CD4-positive, alpha-beta T cell (primary cell): ENCODE measurements around the gene POU2F1. TPM values are rescaled to one million over a fixed set of nuclear protein-coding genes. Genes with fewer than 3 reads are reported as not detected.

Experiments used
- ATAC-seq: fragments of 200-7000 bp; cut with Tn5 transposase; one replicate; pipeline ENCODE4 v1.10.0; 2022; ENCODE audit warnings: mild to moderate bottlenecking; ENCODE audit not compliant: poor library complexity
- CTCF ChIA-PET: fragments of 350-600 bp; sonication (Branson Sonifier 250); formaldehyde crosslinking; loops from one replicate; lab custom pipeline; 2021; ENCODE audit warnings: antibody characterized with exemption, inconsistent platforms; lab: Charles Lee
- POLR2A ChIA-PET: fragments of 350-600 bp; sonication (Branson Sonifier 250); formaldehyde crosslinking; loops from one replicate; lab custom pipeline; 2021; ENCODE audit warnings: antibody characterized with exemption, inconsistent platforms; lab: Charles Lee
- DNase-seq, 14 experiments: peaks; one replicate each; pipeline ENCODE4 v3.0.0-alpha.2; 2013 to 2020; ENCODE audit warnings: mixed read lengths in 2 of 14
- H3K27ac ChIP-seq, 2 donors: one replicate each; pipeline versions ENCODE4 v1.5.1 to v1.7.0; 2013; ENCODE audit warnings: low read length in 2 of 2, low read depth in 1 of 2, mild to moderate bottlenecking in 1 of 2
- H3K27me3 ChIP-seq, 2 experiments: 1 replicate in 1 of 2; 2 replicates in 1 of 2; pipeline versions ENCODE4 v1.6.1 to v1.7.0; 2013; ENCODE audit warnings: low read length in 2 of 2, control low read depth in 1 of 2, mild to moderate bottlenecking in 1 of 2, moderate library complexity in 1 of 2; ENCODE audit not compliant: insufficient read depth in 2 of 2, control insufficient read depth in 1 of 2
- H3K36me3 ChIP-seq: one replicate; pipeline ENCODE4 v1.6.1; 2013; ENCODE audit warnings: low read length, control low read depth; ENCODE audit not compliant: insufficient read depth
- H3K4me1 ChIP-seq: one replicate; pipeline ENCODE4 v1.6.1; 2013; ENCODE audit warnings: low read length, control low read depth; ENCODE audit not compliant: insufficient read depth
- H3K4me3 ChIP-seq: one replicate; pipeline ENCODE4 v1.5.1; 2013; ENCODE audit warnings: mild to moderate bottlenecking, low read length, moderate library complexity
- H3K9me3 ChIP-seq, 2 experiments: 1 replicate in 1 of 2; 2 replicates in 1 of 2; pipeline versions ENCODE4 v1.6.1 to v1.7.0; 2013; ENCODE audit warnings: low read length in 2 of 2, mild to moderate bottlenecking in 2 of 2, control low read depth in 1 of 2, moderate library complexity in 1 of 2; ENCODE audit not compliant: control insufficient read depth in 1 of 2, insufficient read depth in 1 of 2
- H3K27ac Mint-ChIP-seq: one replicate; pipeline ENCODE4 v1.8.0; 2020; ENCODE audit warnings: mixed read lengths
- H3K27me3 Mint-ChIP-seq: one replicate; pipeline ENCODE4 v1.8.0; 2021; ENCODE audit warnings: mixed read lengths
- H3K36me3 Mint-ChIP-seq: one replicate; pipeline ENCODE4 v1.8.0; 2021; ENCODE audit warnings: low read depth, mixed read lengths
- H3K4me1 Mint-ChIP-seq: one replicate; pipeline ENCODE4 v1.8.0; 2021; ENCODE audit warnings: low read depth, mixed read lengths
- H3K4me3 Mint-ChIP-seq: one replicate; pipeline ENCODE4 v1.8.0; 2020; ENCODE audit warnings: mild to moderate bottlenecking, mixed read lengths
- H3K9me3 Mint-ChIP-seq: one replicate; pipeline ENCODE4 v1.8.0; 2020; ENCODE audit warnings: mixed read lengths
- CTCF ChIP-seq: fragments of 200-600 bp; IDR thresholded peaks from one replicate; pipeline ENCODE4 v1.8.0; 2022; ENCODE audit warnings: antibody characterized with exemption, mild to moderate bottlenecking
- intact Hi-C, 2 experiments: fragments of 100-400 bp; cut with DNase I in 1 of 2; cut with micrococcal nuclease in 1 of 2; formaldehyde crosslinking; loops; one replicate each; pipeline versions ENCODE4 v1.15.1 to v1.9.0; 2023 to 2025; cut with DNase I, micrococcal nuclease
- total RNA-seq, 174 experiments: library from RNA in 2 of 174; stranded (reverse) in 2 of 174; gene quantifications; one replicate each; pipeline ENCODE4 v1.2.3 and lab custom pipeline; 2021 to 2026

POU2F1 gene
- total RNA-seq, 2 experiments from 2014 or later, result 27.0 to 28.6 TPM

- Mint-ChIP-seq H3K9me3 (no peaks in the 10 kb centered on the region), H3K4me3 (no peak overlapping the region), H3K27ac (no peak overlapping the region), H3K27me3 (no peaks in the 10 kb centered on the region), H3K36me3 (peaks cover 25% of the 10 kb centered on the region), H3K4me1 (peaks cover 15% of the 10 kb centered on the region)
- ChIA-PET POLR2A (no interaction called here), CTCF (no interaction called here)
- intact Hi-C loops, result no loop called here
- Histone ChIP-seq H3K9me3 (no peaks in the 10 kb centered on the region), H3K27me3 (no peaks in the 10 kb centered on the region), H3K4me3 (no peak overlapping the region), H3K36me3 (peaks cover 18% of the 10 kb centered on the region), H3K27ac (no peak overlapping the region), H3K4me1 (no peaks in the 10 kb centered on the region)
- DNase-seq (no peak), ATAC-seq (no peak)
- no peak for TF ChIP-seq CTCF
Observed at GRCh38 chr1:167365360-167365759, 144.7 kb downstream of the POU2F1 start.

- no peak overlapping the region for H3K4me3 ChIP-seq
- Mint-ChIP-seq H3K4me3 (no peak overlapping the region), H3K36me3 (peaks cover 49% of the 10 kb centered on the region), H3K9me3 (no peaks in the 10 kb centered on the region), H3K4me1 (peaks cover 4% of the 10 kb centered on the region), H3K27me3 (no peaks in the 10 kb centered on the region), H3K27ac (no peak overlapping the region)
- no peak for DNase-seq
- H3K9me3 ChIP-seq, result no peaks in the 10 kb centered on the region
- intact Hi-C loops, result no loop called here
- H3K27ac ChIP-seq, result no peak overlapping the region
- ChIA-PET CTCF (interaction anchor here (1.0 to 1.8 kb wide), 2 partner anchors 16 kb away, joined by 3 to 9 read pairs; no protein-coding TSS in a partner anchor), POLR2A (interaction anchor here (0.6 kb wide), 1 partner anchor 90 kb away, joined by 3 read pairs; no protein-coding TSS in a partner anchor)
- no peaks in the 10 kb centered on the region for H3K4me1 ChIP-seq
- no peak for ATAC-seq
- no peaks in the 10 kb centered on the region for H3K27me3 ChIP-seq
- H3K36me3 ChIP-seq, result peaks cover 24% of the 10 kb centered on the region
- TF ChIP-seq CTCF, result no peak
Observed at GRCh38 chr1:167367705-167368104, 147.0 kb downstream of the POU2F1 start.

GRCh38 chr1:167369175-167369574 is 148.5 kb downstream of the POU2F1 start:
- Mint-ChIP-seq H3K4me3 (no peak overlapping the region), H3K9me3 (no peaks in the 10 kb centered on the region), H3K36me3 (peaks cover 63% of the 10 kb centered on the region), H3K27ac (no peak overlapping the region), H3K4me1 (no peaks in the 10 kb centered on the region), H3K27me3 (no peaks in the 10 kb centered on the region)
- H3K9me3 ChIP-seq, result no peaks in the 10 kb centered on the region
- H3K36me3 ChIP-seq, result peaks cover 28% of the 10 kb centered on the region
- H3K4me1 ChIP-seq, result no peaks in the 10 kb centered on the region
- H3K27me3 ChIP-seq, result no peaks in the 10 kb centered on the region
- POLR2A ChIA-PET, result interaction anchor here (1.1 kb wide), 1 partner anchor 149 kb away, joined by 3 read pairs; the partner anchor contains the start of gene POU2F1
- intact Hi-C loops, result no loop called here
- DNase-seq, result no peak
- no peak overlapping the region for H3K27ac ChIP-seq
- CTCF ChIA-PET, result interaction anchor here (0.5 kb wide), 1 partner anchor 12 kb away, joined by 4 read pairs; no protein-coding TSS in a partner anchor
- H3K4me3 ChIP-seq, result no peak overlapping the region
- no peak for TF ChIP-seq CTCF
- no peak for ATAC-seq
